GM18870 (cell line): Measurements from ENCODE around the gene SLC22A31.

Source experiments
- ATAC-seq: cut with Tn5 transposase; IDR thresholded peaks from one replicate; pipeline ENCODE4 v1.9.1; 2021; ENCODE audit warnings: moderate library complexity; ENCODE audit not compliant: unreplicated experiment

The SLC22A31 gene

GRCh38 chr16:89179656-89180315 is 20.6 kb downstream of the SLC22A31 start:
- no peak for ATAC-seq

DNA sequence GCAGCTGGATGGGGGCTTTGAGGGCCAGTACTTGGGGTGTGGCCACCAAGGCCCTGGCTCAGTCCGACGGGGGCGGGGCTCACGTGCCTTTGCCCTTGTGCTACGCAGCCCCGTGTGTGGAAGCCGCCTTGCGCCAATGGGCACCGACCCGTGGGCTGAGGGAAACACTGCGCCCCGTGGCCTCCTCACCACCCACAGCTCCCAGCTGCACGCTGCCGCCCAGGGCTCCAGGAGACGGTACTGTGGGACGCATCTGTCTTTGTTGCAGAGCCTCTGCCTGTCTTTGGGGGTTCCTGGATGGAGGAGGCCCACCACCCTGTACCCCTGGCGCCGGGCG is 21.2 kb downstream of the SLC22A31 start:
- no peak for ATAC-seq

- no peak for ATAC-seq
These were observed 21.7 kb downstream of the SLC22A31 start for GRCh38 chr16:89178453-89179147.

GRCh38 chr16:89177501-89177900 is 22.8 kb downstream of the SLC22A31 start:
- ATAC-seq: no peak

DNA sequence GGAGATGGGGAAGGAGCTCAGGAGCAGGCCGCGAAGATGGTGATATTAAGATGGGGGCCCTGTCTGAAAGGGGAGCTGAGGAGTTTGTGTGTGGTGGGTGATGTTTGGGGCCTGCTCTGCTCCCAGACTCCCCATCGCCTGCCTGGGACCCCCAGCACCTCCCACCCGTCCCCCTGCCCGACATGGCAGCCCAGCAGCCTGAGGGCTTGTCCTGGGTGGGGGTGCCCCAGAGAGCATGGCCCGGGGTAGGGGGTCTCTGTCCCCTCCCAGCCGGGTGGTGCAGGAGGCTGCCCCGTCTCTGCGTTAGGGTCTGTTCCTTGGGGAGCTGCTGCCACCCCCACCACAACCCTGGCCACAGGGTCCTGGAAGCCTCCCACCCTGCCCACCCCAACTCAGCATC is 23.6 kb downstream of the SLC22A31 start:
- ATAC-seq: no peak

DNA sequence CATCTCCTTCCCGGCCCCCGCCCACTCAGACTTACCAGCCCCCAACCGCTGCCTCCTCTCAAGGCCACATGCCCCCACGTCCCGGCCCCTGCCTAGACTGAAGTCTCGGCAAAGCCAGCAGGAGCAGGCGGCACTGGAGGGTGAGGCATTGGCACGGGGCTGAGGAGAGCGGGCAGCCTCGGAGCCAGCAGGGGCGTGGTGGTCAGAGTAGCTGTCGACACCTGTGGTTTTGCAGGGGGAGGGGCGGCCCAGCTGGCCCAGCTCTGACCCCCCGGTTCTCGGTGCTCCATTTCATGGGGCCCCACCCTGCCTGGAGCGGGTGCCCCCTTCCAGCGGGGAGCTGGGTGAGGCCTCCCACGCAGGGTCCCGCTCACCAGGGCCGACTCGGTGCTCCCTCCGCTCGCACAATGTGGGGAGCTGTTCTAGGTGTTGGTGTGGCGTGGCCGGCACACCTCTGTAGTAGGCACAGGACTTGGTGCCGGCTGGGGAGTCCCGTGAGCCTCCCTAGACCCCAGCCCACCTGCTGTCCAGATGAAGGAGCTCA is 24.1 kb downstream of the SLC22A31 start:
- no peak for ATAC-seq

GRCh38 chr16:89175280-89176146 is 24.8 kb downstream of the SLC22A31 start:
- ATAC-seq: no peak

- ATAC-seq: no peak
These were observed 25.5 kb downstream of the SLC22A31 start for GRCh38 chr16:89174877-89175276.

DNA sequence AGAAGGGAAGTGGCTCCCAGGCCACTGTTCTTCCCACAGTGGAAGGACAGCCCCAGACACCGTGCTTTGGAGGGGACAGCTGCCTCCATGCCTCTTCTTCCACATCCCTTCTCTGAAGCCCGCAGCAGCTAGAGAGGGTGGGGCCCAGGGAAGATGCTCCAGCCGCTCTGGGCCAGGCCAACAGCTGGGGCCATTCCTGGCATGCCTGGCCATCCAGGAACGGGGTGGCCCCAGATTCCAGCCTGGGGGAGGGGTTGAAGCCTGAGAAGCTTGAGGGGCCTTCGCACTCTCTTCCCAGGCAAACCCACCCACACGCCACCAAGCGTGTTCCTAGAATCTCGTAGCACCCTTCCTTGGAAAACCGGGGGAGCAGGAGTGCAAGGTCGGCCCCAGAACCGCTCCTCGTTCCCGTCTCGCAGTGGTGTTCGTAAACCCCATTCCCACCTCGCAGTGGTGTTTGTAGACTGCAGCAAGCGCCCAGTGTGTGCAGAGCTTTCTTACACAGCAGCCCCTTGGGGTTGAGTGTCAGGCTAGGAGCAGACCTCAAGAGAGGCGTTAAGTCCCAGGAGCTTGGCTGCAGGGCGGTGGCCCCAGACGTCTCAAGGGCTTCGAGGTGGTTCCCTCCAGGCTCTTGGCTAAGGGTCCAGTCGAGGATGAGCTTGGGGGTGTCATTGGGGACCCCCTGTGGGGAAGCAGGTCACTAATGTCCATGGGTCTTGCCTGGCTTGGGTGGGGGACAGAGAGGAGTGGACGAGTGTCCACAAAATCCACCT is 26.1 kb downstream of the SLC22A31 start:
- ATAC-seq: no peak

- ATAC-seq: no peak
These were observed 27.0 kb downstream of the SLC22A31 start for GRCh38 chr16:89173174-89173921.

DNA sequence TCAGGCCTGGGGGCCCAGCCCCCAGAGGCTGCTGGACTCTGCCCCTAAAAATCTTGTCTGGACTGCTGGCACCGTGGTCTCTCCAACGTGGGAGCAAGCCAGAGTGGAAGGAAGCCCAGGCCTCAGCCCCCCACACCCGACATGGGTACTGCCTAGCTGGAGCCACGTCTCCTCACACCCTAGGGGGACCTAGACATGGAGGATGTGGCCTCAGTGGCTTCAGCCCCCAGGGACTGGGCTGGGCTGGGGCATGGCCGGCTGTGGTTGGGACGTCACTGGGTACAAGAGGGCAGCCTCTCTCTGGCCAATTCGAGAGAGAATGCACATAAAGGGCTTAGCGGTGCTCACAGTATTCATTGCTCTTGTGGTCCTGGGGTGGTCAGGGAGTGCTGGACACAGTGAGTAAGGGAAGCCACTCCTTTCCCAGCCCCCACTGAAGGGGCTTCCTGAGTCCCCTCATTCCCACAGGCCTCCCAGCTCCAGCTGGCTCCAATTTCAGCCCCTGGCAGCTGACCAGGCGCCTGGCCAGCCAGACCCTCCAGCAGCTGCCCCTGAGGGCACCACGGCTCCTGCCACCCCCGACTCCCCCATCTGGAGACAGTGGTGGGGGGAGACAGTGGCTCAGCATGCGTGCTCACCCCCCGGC is 27.7 kb downstream of the SLC22A31 start:
- no peak for ATAC-seq

DNA sequence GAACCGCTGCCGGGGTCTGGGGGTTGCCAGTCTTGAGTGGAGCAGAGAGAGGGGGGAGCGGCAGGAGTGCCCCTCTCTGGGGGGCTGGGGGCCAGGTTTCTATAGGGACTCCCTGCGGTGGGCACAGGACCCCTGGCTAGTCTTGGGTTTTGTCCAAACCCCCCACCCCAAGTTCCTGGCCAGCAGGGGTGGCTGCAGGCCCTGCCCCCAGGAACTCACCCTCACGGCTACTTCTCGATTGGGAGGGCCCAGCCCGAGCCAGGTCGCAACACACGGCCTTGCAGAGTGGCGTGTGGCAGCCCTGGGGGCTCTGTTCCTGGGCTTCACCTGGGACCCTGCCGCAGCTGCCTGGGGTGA is 28.2 kb downstream of the SLC22A31 start:
- ATAC-seq: no peak

DNA sequence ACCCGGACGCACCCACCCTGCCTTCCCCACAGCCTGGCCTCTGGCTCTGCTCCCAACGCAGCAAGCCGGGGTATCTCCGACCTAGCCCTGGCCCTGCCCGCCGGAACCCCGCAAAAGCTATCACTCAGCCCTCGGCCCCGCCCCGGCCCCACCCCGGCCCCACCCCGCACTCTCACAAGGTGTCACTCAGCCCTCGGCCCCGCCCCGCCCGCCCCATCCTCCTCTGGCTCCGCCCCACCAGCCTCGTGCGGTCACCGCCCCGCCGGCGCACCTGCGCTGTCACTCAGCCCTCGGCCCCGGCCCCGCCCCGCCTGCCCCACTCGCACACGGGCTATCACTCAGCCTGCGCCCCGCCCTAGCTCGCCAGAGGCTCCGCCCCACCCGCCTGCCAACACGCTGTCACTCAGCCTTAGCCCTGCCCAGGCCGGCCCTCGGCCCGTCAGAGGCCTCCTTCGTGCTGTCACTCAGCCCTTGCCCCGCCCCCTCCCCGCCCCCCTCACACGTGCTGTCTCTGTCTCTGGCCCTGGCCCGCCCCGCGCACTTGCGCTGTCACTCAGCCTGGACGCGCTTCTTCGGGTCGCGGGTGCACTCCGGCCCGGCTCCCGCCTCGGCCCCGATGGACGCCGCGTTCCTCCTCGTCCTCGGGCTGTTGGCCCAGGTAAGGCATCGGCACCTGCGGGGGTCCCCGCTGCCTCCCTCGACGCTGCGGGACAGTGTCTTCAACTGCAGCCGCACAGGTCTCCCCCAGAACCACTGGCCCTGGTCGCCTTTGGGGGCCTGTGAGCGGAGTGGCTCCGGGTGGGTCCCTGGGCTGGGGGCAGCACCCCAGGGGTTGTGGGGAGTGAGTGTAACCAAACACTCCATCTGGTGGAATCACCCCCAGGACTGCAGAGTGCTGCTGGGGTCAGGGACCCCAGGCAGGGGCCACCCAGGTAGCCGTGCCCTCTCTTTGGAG is 28.8 kb downstream of the SLC22A31 start, which contains the start of gene CDH15:
CDH15 (plus strand) TSS at position 533 of the 955 bp plus-strand sequence; CDS start at position 617, 84 bp downstream.
- ATAC-seq: no peak

DNA sequence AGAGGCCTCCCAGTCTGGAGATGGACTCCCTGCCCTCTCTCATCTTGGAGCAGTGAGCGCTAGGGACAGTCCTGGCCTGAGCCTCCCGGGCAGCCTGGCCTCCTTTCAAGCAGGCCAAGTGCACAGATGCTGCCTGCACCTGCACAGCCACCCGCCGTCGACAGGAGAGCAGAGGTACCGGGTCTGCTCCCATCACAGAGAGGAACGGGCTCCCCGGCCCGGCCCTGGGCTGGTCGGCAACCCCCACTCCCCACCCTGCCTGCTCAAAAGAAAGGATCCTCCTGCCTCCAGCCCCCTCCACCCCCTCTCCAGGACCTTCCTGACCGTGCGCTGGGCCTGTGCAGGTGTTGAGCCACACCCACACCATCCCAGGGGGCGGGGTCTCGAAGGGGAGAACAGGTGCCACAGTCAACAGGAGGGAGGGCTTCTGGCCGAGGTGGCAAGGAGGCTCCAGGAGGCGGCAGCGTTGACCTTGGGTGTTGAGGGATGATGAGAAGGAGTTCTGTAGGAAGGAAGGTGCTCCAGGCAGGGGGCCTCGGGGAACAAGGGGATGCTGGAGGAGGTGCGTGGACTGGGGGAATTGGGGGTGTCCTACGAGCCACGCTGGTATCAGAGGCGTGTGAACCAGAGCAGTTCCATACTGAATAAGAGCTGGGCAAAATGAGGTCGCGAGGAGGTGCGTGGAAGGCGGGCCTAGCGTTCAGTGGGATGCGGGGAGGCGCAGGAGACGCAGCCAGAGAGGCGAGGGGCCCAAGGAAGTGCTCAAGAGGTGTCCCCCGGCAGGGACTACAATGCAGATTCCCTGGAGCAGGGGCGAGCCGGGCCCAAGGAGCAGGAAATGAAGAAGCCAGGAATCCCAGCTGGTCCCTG is 29.8 kb downstream of the SLC22A31 start:
- ATAC-seq: no peak

DNA sequence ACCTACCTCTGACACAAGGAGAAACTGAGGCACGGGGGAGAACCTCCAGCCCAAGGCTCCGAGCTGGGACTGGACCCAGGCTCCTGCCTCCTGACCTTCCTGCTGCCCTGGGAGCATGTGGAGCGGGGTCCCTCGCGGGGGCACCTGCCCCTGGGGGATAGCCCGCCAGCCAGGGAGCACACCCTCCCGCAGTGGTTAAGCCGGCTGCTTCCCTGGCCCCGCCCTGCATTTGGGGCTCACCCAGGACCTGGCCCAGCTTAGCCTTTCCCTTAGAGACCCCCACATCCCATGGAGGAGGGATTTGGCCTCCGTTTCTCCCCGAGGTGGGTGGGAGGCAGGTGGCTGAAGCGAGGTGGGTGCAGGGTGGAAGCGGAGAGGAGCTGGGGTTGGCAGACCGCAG is 30.6 kb downstream of the SLC22A31 start:
- ATAC-seq: no peak

DNA sequence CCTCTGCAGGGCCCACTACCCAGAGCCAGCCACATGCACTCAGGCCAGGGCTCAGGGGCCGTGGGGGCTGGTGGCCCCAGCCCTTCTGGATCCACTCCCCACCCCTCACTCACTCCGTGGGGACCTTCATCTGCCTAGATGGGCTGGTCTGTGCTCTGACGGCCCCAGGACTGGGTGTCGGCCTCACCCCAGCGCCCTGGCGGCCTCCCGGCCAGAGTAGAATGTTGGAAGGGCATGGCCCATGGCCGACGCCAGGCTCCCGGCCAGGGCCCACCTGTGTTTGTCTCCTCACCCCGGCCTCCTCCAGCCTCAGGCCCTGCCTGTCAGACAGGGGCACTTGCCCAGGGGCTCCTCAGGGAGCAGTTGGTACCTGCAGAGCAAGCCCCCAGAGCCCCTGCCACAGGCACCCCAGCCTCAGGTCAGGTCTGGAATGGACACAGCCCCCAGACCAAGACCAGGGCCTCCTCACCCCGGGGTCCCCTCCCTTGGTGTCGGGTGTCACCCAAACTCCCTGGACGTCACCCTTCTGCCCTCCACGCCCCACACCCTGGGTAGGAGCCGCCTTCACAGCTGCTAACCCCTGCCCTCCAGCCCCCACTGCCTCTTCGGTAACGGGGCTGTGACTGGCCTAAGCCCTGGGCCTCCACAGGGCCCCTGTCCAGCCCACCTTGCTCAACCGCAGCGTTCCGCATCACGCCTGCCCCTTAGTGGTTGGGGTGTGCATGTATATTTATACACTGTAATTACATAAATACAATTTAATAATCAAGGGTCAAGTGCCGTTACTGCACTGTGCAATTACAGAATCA is 31.8 kb downstream of the SLC22A31 start:
- no peak for ATAC-seq
